ENCODE results near the gene RAB22A. TPM values are rescaled to one million over a fixed set of nuclear protein-coding genes. Genes with fewer than 3 reads are reported as not detected.

The RAB22A gene
- total RNA-seq, 1 donor from 2014 or later, result 17.9 TPM

- H3K27me3 Mint-ChIP-seq, result no peaks in the 10 kb centered on the region
- H3K36me3 Mint-ChIP-seq (ENCODE audit: insufficient read depth), result peaks cover 2% of the 10 kb centered on the region
- H3K27ac Mint-ChIP-seq, result no peak overlapping the region
- H3K9me3 Mint-ChIP-seq (ENCODE audit: low read depth), result no peaks in the 10 kb centered on the region
- H3K4me1 Mint-ChIP-seq (ENCODE audit: low read depth), result peaks cover 5% of the 10 kb centered on the region
- DNase-seq (ENCODE audit: low spot score, unreplicated experiment), result no peak
- no peak overlapping the region for H3K4me3 Mint-ChIP-seq (ENCODE audit: low read depth)
- TF ChIP-seq CTCF (IDR thresholded peaks at IDR 0.05; ENCODE audit: unreplicated experiment), result no peak
Measured at GRCh38 chr20:58325912-58326311, 16.4 kb downstream of the RAB22A start.

- no peak for TF ChIP-seq CTCF (IDR thresholded peaks at IDR 0.05; ENCODE audit: unreplicated experiment)
- Mint-ChIP-seq H3K9me3 (ENCODE audit: low read depth) (no peaks in the 10 kb centered on the region), H3K36me3 (ENCODE audit: insufficient read depth) (peaks cover 2% of the 10 kb centered on the region), H3K4me3 (ENCODE audit: low read depth) (no peak overlapping the region), H3K4me1 (ENCODE audit: low read depth) (peaks cover 13% of the 10 kb centered on the region), H3K27me3 (no peaks in the 10 kb centered on the region), H3K27ac (peak overlapping the region; percentile 55)
- no peak for DNase-seq (ENCODE audit: low spot score, unreplicated experiment)
Measured at GRCh38 chr20:58327211-58327610, 17.7 kb downstream of the RAB22A start.

GRCh38 chr20:58328836-58329235 is 19.3 kb downstream of the RAB22A start:
- peaks cover 15% of the 10 kb centered on the region for H3K4me1 Mint-ChIP-seq (ENCODE audit: low read depth)
- H3K9me3 Mint-ChIP-seq (ENCODE audit: low read depth), result no peaks in the 10 kb centered on the region
- H3K27me3 Mint-ChIP-seq, result no peaks in the 10 kb centered on the region
- H3K27ac Mint-ChIP-seq, result no peak overlapping the region
- no peak for TF ChIP-seq CTCF (IDR thresholded peaks at IDR 0.05; ENCODE audit: unreplicated experiment)
- peaks cover 5% of the 10 kb centered on the region for H3K36me3 Mint-ChIP-seq (ENCODE audit: insufficient read depth)
- DNase-seq (ENCODE audit: low spot score, unreplicated experiment), result no peak
- H3K4me3 Mint-ChIP-seq (ENCODE audit: low read depth), result no peak overlapping the region

GRCh38 chr20:58329711-58330110 is 20.2 kb downstream of the RAB22A start:
- Mint-ChIP-seq H3K4me1 (ENCODE audit: low read depth) (peaks cover 15% of the 10 kb centered on the region), H3K27me3 (no peaks in the 10 kb centered on the region), H3K36me3 (ENCODE audit: insufficient read depth) (peaks cover 5% of the 10 kb centered on the region), H3K4me3 (ENCODE audit: low read depth) (no peak overlapping the region), H3K9me3 (ENCODE audit: low read depth) (no peaks in the 10 kb centered on the region), H3K27ac (no peak overlapping the region)
- DNase-seq (ENCODE audit: low spot score, unreplicated experiment), result no peak
- no peak for TF ChIP-seq CTCF (IDR thresholded peaks at IDR 0.05; ENCODE audit: unreplicated experiment)

- DNase-seq (ENCODE audit: low spot score, unreplicated experiment), result no peak
- Mint-ChIP-seq H3K27me3 (no peaks in the 10 kb centered on the region), H3K27ac (no peak overlapping the region), H3K9me3 (ENCODE audit: low read depth) (no peaks in the 10 kb centered on the region), H3K36me3 (ENCODE audit: insufficient read depth) (peaks cover 5% of the 10 kb centered on the region), H3K4me1 (ENCODE audit: low read depth) (peaks cover 15% of the 10 kb centered on the region), H3K4me3 (ENCODE audit: low read depth) (no peak overlapping the region)
- TF ChIP-seq CTCF (IDR thresholded peaks at IDR 0.05; ENCODE audit: unreplicated experiment), result no peak
Measured at GRCh38 chr20:58330249-58330648, 20.7 kb downstream of the RAB22A start.
